Measurements from ENCODE around the gene PADI1.

Gene PADI1

DNA sequence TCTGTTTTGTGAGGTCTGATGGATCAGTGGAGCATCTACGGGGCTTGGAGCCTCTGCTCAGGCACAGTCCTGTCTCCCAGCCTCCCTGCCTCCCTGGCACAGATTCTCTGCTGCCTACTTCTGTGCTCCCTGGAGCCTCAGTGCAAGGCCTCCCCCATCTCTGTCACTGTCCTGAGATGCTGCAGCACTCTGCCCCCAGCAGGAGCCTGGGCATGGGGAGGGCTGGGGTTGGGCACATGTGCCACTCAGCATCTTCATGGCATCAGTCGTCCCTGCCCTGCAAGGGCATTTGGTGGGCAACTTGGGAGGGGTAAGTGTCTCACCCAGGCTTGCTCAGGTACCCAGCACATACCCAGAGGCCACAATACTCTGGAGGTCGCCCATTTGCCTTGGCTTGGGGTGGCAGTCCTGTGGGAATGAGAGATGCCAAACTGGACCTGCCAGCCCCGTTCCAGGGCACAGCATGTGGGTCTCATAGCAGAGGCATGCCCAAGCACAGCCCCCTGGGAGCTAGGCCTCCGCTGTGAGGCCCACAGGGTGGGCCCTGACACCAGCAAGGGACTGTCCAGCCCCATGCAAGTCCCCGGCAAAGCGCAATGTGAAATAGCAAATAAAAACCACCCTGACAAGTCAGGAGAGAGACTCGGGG lies 72.7 kb downstream of the PADI1 start:
- CTCF ChIA-PET: interaction anchor here (0.7 to 0.9 kb wide), 2 partner anchors 58 to 368 kb away, joined by 4 read pairs; no protein-coding TSS in a partner anchor
- POLR2A ChIA-PET (ENCODE audit: low non-redundant PET): no interaction called here
- no peak for DNase-seq (ENCODE audit: low spot score)
- peak overlapping the region; percentile 87 for H3K27ac ChIP-seq
- TF ChIP-seq, protein P1, sequence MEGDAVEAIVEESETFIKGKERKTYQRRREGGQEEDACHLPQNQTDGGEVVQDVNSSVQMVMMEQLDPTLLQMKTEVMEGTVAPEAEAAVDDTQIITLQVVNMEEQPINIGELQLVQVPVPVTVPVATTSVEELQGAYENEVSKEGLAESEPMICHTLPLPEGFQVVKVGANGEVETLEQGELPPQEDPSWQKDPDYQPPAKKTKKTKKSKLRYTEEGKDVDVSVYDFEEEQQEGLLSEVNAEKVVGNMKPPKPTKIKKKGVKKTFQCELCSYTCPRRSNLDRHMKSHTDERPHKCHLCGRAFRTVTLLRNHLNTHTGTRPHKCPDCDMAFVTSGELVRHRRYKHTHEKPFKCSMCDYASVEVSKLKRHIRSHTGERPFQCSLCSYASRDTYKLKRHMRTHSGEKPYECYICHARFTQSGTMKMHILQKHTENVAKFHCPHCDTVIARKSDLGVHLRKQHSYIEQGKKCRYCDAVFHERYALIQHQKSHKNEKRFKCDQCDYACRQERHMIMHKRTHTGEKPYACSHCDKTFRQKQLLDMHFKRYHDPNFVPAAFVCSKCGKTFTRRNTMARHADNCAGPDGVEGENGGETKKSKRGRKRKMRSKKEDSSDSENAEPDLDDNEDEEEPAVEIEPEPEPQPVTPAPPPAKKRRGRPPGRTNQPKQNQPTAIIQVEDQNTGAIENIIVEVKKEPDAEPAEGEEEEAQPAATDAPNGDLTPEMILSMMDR (conservative IDR thresholded peaks at IDR 0.05; ENCODE audit: low read depth): no peak

DNA sequence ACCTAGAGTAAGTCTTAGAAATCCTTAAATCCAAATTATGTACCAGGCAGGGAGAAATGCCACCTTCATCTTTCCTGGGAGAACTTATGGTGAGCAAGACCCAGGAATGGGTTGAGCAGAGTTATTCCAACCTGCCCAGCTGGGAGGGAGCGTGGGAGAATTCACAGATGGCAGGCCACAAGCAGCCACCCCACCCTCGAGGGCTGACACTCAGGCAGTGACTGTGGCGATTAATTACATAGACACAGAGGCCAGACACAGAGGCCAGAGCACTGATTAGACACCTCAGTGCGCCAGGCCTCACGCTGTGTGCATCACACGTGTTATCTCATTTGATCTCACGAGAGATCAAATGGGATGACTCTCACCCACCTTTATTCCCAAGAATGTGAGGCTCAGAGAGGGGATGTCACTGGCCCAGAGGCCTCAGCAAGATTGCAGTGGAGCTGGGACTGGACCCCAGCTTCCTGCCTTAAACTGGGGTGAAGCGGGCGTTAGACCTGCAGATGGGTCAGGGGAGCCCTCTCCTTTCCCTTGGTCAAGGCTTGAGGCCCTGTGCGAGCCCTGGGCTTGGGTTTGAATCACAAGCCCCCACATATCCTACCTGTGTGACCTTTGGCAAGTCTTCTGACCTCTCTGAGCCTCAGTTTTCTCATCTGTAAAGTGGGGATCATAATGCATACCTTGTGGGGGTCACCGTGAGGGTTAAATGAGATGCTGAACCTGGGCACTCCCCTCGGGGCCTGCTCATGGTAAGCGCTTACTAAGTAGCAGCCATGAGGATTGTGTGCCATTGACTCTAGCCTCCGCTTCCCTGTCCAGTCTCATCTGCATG lies 74.3 kb downstream of the PADI1 start:
- H3K27ac ChIP-seq: peak overlapping the region; percentile 87
- ChIA-PET CTCF (interaction anchor here (1.0 kb wide), 1 partner anchor 10 kb away, joined by 3 read pairs; no protein-coding TSS in a partner anchor), POLR2A (ENCODE audit: low non-redundant PET) (no interaction called here)
- TF ChIP-seq, protein P1 (conservative IDR thresholded peaks at IDR 0.05; ENCODE audit: low read depth): no peak
- DNase-seq (ENCODE audit: low spot score): no peak

DNA sequence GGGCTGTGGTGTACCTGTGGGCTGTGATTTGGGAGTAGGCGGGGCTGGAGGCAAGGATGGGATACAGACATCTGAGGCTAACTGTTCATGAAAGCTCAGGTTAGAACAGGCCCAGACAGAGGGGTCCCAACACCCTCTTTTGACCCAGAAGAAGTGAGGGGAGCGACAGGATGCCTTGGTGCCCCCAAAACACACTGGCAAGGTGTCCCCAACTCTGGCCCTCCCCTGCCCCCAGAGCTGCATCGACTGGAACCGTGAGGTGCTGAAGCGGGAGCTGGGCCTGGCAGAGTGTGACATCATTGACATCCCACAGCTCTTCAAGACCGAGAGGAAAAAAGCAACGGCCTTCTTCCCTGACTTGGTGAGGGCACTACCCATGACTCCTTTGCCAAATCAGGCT lies 75.5 kb downstream of the PADI1 start:
- CTCF ChIA-PET: interaction anchor here (0.6 to 0.9 kb wide), 2 partner anchors 154 to 160 kb away, joined by 3 to 4 read pairs; no protein-coding TSS in a partner anchor
- H3K27ac ChIP-seq: peak overlapping the region; percentile 87; the same call in 1 of the 2 replicates
- POLR2A ChIA-PET (ENCODE audit: low non-redundant PET): interaction anchor here (0.6 kb wide), 1 partner anchor 9 kb away, joined by 5 read pairs; no protein-coding TSS in a partner anchor
- TF ChIP-seq, protein P1 (conservative IDR thresholded peaks at IDR 0.05; ENCODE audit: low read depth): no peak
- DNase-seq (ENCODE audit: low spot score): no peak

DNA sequence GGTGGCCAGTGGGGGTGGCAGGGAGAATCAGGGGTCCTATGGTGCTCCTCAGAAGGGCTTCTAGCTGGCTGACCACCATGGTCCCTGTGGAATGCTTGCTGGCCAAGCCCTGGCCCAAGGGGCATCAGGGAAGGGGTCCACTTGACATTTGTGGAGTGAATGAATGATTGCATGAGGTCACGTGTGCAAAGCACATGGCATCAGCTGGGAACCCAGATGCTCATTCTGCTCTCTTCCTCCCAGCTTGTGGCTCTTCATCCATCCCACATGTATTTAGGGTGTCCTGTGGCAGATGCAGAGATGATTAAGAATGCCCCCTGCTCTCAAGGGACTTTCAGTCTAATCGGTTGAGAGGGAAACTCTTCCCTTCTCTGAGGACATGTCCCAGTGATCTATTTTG lies 76.0 kb downstream of the PADI1 start:
- ChIA-PET POLR2A (ENCODE audit: low non-redundant PET) (no interaction called here), CTCF (interaction anchor here (0.6 to 0.8 kb wide), 2 partner anchors 124 to 161 kb away, joined by 3 to 4 read pairs; no protein-coding TSS in a partner anchor)
- H3K27ac ChIP-seq: peak overlapping the region; percentile 87; the same call in 1 of the 2 replicates
- TF ChIP-seq, protein P1 (conservative IDR thresholded peaks at IDR 0.05; ENCODE audit: low read depth): no peak
- no peak for DNase-seq (ENCODE audit: low spot score)

DNA sequence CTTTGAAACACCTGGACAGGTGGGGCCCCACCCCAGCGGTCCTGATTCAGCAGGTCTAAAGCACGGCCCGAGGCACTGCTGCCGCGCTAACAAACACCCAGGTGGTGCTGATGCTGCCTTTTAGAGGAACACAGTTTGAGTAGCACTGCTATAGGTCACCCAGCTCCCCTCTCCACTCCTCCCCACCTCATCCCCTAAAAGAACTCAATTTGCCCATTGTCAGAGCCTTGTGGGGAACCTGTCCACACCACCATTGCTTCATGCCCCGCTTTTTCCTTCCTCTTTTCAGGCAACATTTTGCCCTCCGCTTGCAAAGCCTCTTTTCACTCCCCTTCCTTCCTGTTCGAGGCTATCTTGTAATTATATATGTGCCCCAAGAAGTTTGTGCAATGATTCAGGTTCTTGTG lies 76.8 kb downstream of the PADI1 start:
- peak overlapping the region; percentile 6; the same call in 1 of the 2 replicates for H3K27ac ChIP-seq

DNA sequence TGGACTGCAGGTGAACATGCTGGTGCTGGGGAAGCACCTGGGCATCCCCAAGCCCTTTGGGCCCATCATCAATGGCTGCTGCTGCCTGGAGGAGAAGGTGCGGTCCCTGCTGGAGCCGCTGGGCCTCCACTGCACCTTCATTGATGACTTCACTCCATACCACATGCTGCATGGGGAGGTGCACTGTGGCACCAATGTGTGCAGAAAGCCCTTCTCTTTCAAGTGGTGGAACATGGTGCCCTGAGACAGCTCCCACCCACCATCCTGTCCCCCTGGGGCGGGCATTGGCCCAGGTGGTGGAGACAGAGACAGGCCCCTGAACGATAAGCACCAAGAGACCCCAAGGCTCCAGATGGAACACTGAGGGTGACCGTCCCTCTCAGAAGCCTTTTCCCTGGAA lies 77.9 kb downstream of the PADI1 start:
- DNase-seq (ENCODE audit: low spot score): no peak
- CTCF ChIA-PET: interaction anchor here (0.6 kb wide), 1 partner anchor 56 kb away, joined by 3 read pairs; no protein-coding TSS in a partner anchor
- no peak overlapping the region for H3K27ac ChIP-seq
- POLR2A ChIA-PET (ENCODE audit: low non-redundant PET): no interaction called here
- TF ChIP-seq, protein P1 (conservative IDR thresholded peaks at IDR 0.05; ENCODE audit: low read depth): no peak

More for the DNA sequence above, 76.8 kb downstream of the PADI1 start:
- TF ChIP-seq, protein P1 (conservative IDR thresholded peaks at IDR 0.05; ENCODE audit: low read depth): no peak
- ChIA-PET CTCF (interaction anchor here (0.6 to 0.8 kb wide), 3 partner anchors 26 to 124 kb away, joined by 3 to 4 read pairs (median 4); partner anchors contain the start of gene PADI4), POLR2A (ENCODE audit: low non-redundant PET) (no interaction called here)
- no peak for DNase-seq (ENCODE audit: low spot score)

Measured in RWPE1 (cell line).